ENCODE data around the gene HRAS.

DNA sequence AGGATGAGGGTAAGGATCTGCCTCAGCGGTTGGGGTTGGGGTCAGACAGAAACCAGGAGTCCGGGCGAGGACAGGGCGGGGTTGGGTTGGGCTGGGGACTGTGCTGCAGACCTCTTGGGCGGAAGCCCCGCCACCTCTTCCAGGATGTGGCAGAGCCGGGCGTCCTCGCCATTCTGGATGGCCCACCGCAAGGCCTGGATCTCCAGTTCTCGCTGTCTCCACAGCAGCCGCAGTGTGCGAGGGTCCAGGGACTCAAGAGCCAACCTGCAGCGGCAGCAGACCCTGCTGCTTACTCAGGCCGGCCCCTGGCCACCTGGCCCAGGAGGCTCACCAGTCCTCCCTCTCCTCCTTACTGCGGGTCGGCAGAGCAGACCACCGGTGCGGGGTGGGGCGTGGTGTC lies 23.1 kb upstream of the HRAS start:
- TF ChIP-seq, protein P1, sequence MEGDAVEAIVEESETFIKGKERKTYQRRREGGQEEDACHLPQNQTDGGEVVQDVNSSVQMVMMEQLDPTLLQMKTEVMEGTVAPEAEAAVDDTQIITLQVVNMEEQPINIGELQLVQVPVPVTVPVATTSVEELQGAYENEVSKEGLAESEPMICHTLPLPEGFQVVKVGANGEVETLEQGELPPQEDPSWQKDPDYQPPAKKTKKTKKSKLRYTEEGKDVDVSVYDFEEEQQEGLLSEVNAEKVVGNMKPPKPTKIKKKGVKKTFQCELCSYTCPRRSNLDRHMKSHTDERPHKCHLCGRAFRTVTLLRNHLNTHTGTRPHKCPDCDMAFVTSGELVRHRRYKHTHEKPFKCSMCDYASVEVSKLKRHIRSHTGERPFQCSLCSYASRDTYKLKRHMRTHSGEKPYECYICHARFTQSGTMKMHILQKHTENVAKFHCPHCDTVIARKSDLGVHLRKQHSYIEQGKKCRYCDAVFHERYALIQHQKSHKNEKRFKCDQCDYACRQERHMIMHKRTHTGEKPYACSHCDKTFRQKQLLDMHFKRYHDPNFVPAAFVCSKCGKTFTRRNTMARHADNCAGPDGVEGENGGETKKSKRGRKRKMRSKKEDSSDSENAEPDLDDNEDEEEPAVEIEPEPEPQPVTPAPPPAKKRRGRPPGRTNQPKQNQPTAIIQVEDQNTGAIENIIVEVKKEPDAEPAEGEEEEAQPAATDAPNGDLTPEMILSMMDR (IDR thresholded peaks at IDR 0.05), result no peak
- TF ChIP-seq EZH2phosphoT487 (IDR thresholded peaks at IDR 0.05), result no peak
- TF ChIP-seq EZH2 (IDR thresholded peaks at IDR 0.05), result no peak

Data from neural progenitor cell (in vitro differentiated cells).